Left hindlimb (tissue), 1 donor: ENCODE measurements around the gene PDE11A.

Experiments
- DNase-seq: peaks from one replicate; pipeline ENCODE4 v3.0.0-alpha.2; 2018

The PDE11A gene

DNA sequence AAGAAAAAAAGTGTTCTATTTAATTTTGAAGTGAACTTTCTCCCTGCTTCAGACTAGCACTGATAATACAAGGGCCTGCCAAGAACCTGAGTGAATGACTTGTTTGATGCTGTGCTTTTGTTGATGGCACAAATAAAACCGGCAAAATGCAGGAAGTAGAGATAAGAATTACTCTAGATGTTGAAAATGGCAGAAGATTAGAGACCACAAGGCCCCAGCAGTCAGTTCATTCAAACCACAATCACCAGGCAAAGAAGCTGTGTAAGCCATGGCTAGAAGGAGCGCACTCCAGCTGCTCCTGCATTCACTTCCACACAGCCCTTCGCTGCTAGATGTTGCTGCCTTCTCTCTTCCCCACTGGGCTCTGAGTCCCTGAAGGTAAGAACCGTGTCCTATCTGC is 383.0 kb downstream of the PDE11A start:
- no peak for DNase-seq

DNA sequence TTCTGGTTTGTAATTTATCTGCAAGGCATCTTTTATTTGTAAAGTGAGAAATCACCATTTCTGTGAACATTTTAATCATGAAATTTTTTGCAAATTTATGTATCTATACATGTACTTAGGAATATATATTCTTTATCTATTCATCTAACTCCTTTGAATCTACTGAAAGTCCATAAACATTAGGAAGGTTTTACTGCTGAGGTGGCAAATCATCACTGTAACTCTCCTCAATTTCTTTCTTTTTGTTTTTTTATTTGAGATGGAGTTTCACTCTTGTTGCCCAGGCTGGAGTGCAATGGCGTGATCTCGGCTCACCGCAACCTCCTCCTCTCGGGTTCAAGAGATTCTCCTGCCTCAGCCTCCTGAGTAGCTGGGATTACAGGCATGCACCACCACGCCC is 383.7 kb downstream of the PDE11A start:
- DNase-seq: no peak

DNA sequence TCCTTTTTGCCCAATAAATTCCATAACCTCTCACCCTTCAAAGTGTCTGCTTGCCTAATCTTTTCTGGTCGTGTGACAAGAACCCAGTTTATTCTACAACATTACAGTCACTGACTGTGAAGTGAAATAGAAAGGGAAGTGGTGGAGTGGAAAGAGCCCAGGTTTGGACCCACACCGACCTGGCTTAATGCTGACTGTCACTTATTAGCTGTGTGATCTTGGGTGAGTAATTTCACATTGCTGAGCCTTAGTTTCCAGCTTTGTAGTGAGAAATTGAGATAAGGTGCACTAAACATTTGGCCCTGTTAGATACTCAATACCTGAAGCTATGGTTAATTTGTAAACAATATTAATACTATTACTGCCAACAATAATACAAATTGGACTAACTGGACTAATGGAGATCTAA is 388.9 kb downstream of the PDE11A start:
- DNase-seq: no peak

DNA sequence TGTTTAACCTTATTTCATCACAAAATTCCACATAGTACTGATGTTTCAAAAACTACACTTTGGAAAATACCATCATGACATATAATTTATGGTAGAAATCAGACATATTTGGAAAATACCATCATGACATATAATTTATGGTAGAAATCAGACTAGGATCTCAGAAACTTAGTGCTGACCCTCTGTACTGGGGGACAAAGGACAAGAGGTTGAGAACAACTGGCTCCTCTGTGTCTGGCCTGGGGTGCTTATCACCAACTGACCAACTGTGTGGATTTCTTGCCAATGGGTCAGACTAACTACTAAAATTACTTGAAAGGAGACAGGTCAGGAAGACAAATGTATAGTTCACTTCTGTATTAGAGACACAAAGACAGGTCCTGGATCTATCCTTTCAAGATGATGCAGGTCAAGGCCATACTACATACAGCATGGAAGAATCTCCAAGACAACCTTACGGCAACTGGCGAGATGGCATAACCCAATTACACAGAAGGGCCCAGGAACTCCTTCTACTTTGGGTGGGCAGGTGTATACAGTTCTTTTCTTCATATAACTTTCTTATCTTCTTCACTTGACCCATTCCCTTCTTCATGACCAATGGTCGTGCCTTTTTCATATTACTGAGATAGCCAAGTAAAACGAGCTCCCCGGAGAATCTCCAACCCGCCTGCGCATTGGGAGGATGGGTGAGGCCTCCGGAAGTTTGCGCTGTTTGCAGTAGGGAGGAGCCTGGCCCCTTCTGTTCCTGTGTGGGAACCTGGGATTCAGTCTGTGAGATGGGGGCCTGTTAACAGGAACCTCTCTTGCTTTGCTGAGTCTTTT is 389.5 kb downstream of the PDE11A start:
- DNase-seq: no peak

DNA sequence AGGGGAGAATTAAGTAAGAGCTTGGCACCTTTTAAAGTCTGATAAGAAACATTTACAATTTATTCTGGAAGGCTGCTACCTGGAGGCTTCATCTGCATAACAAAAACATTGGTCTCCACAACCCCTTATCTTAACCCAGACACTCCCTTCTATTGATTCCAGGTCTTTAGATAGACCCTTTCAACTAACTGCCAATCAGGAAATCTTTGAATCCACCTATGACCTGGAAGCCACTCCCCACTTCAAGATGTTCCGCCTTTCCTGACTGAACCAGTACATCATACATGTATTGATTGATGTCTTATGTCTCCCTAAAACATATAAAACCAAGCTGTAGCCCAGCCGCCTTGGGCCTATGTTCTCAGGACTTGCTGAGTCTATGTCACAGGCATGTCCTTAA is 390.6 kb downstream of the PDE11A start:
- DNase-seq: no peak

DNA sequence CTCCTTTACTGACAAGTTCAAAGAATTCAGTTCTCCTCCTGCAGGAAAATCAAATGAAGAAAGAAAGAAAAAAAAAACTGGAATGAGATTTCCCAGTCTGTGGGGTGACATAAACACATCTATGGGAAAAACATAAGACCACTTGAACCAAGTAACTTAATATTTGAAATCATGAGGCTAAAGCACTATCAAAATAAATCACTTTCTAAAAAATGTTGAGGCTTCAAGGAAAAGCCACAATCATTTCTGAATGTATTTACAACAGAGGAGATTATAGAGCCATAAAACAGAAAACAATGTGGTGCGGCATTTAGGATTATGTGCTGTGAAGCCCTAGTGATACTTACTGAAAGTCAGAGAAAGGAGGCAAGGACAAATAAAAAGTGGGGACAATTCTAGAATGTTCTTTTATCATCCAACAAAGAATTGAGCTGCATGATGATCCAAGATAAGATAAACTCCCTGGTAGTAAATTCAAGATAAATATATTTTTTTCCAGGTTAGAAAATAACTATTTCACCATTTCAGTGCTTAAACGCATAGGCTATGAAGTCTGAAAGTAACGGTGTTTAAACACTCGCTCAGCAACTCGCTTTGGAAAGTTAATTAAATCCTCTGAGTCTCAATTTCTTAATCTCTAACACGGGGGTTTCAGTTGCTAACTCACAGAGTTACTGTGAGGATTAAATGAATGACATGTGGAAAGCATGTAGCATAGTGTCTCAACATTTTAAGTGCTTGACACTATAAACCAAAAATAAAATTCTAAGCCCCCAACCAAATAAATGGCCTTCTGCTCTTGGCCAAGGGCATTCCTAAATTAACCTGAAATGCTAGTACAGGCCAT is 391.5 kb downstream of the PDE11A start:
- DNase-seq: no peak

DNA sequence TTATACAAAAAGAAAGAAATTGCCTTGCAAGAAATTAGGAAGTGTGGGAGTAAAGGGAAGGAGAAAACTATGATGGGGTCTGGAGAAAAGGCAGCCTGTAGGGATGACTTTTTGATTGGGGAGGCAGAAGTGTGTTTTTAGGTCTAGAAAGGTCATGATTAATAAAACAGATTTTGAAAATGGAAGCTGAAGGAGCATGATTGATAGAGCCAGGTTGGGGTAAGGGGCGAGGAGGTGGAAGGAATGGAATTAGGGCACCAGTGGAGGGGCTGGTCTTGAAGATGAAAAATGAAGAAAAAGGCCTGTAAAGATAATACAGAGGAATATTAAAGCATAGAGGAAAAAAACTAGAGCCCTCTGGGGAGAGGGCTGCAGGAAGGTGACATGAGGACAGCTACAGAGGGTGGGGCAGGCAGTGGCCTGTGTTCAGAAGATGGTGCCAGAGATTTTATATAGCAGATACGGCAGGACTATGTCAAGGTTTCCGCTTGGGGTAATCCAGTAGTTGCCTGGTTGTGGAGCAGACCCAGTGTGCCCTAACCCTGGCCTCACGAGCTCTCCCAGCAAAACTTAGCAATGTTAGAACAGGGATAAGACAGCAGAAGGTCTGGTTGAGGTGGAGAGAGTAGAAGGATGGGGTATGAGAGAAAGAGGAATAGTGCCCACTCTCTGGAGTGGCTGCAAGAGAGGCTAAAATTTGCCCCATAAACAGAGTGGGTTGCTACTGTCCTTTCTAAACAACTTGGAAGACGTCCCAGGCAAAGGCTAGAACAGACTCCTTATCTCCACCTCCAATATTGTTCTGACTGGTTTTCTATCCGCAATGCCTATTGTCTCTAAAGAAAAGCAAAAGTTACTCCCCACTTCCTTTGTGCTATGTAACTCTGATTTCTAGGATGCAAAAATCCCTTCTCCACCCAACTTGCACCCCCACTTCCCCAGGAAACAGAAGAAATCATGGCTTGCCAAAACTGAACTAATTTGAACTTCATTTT is 392.7 kb downstream of the PDE11A start:
- no peak for DNase-seq

DNA sequence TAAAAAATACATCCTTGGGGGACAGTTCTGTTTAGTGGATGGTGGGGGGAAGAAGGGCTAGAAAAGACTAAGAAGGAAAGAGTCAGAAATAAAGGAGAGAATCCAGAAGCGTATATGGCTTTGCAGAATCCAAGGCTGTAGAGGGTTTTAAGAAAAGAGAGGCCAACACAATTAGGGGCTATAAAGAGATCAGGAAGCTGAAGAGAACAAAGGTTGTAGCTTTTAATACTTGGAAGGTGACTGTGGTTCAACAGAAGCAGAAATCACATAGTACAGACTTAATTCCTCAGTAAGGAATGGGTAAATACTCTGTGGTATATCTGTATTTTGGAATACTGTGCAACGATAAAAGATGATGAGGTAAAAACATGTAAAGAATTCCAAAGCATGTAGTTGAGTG is 393.6 kb downstream of the PDE11A start:
- no peak for DNase-seq

DNA sequence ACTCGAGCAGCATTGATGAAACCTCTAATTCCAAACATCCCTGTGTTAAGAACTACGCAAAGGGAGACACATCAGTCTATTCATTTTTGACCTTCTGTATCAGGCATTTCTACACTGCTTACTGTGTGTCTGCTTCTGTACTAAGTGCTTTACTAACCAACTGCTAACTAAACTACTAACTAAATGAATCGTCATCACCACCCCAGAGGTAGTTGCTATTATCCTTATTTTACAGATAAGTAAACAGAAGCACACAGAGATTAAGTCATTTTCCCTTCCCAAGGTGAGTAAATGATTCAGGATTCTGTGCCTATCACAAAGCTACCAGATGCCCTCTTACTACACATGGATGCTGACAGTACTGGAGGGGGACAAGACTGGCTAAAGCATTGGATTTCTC is 395.9 kb downstream of the PDE11A start:
- no peak for DNase-seq

DNA sequence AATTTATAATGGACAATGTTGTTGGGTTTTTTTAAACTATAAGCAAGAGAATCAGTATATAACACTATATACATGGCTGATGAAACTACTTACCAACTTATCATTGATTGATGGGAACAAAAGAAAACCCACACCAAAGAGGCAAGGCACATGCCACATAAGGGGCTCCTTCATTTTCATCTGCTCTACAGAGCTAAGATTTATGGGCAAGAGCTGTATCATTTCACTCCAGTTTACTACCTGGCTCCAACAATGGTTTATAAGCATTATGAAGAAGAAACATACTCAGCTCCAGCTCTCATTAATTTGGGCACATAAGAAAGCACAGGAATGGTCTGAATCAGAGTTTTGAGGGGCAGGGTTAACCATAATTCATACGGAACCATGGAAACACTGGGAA is 396.8 kb downstream of the PDE11A start:
- DNase-seq: no peak

DNA sequence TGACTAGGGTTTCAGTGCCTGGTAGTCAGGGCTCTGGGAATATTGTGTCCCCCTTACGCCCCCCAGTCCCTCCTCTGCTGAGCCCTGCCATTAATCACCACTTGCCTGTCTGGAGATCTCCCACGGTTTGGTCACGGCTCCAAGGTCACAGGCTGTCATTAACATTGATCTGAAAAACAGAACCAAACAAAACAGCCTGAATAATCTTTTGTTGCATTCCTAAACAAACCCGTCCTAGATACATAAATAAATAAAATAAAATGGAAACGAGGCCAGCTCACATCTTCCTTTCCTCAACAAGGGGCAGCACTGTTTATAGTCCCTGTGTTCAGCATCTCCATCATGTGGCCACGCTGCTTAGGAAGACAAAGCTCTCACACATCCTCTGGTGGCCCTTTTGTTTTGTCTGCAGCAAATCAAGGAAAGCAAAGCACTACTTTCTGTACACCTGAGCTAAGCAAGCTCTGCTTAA is 397.2 kb downstream of the PDE11A start:
- DNase-seq: no peak

DNA sequence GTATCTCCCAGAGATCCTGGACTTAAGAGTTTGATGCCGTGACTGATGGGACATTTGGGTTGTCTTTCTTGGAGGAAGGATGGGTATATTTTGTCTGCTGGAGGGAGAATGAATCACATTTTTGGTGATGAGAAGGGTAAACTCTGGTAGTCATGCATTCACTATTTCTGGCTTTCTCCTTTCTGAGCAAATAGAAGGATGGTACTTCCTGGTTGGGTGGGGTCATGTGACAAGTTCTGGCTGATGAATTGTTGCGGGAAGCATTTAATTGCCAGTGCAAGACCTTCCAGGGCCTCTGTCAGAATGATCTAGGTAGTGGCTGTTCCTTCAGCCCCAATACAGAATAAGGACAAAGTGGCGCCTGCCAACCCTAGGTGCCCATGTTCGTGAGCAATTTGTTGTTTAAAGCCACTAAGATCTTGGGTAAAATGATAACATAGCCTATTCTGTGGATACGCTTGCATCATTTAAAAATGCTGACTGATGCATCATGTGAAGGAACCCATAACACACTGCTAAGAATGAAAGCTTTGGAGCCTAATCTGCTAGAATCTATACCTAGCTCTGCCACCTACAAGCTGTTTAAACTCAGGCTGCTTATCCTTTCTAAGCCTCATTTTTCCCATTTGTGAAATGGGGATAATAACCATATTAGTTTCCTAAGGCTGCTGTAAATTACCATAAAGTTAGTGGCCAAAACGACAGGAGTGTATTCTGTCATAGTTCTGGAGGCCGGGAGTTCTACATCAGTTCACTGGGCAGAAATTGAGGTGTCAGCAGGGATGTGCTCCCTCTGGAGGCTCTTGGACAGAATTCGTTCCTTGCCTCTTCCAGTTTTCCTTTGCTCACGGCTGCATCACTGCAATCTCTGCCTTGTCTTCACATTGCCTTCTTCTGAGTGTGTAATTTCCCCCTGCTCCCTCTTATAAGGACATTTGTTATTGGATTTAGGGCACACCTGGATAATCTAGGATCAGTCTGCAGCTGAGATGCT is 398.7 kb downstream of the PDE11A start:
- DNase-seq: no peak

DNA sequence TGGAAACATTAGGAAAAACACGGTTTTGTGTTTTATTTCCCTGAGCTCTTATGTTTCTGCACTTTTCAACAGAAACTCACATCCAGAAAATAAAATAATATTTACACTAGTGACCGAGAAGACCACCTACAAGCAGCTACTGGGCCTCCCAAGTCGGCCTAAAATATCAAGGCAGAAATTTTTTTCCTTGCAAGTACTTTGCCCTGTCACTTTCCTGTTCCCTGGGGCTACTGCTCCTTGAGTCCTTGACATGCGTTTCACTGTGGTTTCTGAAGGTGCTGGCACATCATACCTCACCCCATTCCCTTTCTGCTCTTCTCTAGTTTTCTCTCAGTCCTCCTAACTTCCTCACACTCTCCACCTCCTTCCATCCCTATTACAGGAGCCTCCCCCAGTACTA is 400.9 kb downstream of the PDE11A start:
- DNase-seq: no peak

DNA sequence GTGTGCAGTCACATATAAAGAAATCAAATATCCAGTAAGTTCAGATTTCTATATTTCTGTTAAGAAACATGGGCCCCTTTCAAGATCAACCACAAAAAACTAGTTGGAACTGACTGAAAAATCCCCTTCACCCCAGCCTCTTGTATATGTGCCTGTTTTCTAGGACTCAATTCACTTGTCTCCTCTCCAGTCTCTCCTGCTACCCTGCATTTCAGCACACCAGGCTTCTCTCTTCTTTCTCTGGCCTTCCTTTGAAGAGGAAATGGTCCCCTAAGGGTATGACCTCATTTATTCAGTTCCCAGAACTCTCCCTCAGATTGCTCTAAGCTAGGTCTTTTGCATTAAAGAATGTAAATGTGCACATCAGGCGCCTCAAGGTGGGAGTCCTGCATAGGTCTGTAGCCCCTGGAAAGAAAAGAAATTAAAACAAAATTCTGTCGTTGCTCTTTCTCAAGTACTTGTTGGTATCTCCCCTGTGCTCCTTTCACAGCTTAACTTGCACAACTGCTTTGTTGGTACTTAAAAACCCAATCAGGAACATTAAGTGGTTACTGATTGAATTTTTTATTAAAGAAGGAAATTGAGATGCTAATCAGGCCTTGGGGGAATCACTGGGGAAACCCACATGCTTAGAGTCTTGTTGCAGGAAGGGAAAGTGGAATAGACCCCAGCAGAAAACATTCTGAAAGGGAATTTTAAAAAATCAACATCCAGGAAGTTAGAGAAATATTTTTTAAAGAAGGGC is 401.6 kb downstream of the PDE11A start:
- DNase-seq: no peak

DNA sequence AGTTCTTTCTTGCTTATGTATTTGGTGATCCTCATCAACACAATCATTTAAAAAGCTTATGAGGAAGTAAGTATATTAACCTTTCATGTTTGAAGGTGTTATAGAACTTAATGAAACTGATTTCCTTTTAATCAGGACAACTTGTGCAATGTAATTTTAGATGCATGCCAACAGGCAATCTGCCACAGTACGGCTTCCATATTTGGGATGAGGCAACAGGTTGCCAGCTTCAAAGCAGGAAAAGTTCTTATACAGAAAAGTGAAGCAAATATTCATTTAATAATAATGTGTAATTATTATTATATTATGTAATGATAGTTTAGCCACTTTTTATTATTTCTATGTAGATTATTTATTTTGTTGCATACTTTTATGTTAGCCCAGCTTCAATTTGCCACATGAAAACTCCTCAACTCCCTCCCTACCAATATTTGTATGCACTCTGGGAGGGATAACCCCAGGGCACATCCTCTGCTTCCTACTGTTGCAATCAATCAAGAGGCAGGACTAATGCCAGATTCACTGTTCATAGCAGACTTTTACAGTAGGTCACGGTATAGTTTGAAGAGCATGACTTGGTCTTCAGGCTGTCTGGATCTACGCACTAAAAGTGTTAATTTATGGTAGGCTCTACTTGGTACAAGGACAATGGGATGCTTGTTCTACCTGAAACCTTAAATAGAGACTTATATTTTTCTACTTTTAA is 402.8 kb downstream of the PDE11A start:
- peak; percentile 43 for DNase-seq

DNA sequence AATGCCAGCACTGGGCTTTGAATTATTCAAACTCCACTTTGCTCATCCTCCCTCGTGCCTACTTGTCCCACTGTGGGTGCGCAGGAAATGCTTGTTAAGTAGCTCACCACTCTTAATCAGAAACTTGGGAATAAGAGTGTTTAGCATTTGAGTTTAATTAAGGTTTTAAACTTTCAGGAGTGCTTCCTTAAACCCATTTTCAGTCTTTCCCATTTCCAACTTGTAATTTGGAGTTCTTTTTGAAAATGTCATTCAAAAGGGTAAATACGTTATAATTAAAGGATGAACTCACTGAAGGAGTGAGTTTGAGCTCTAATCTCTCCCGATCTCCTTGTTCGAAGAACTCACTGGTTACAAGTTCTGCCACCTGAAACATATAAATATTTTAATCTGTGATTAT is 403.4 kb downstream of the PDE11A start:
- no peak for DNase-seq

DNA sequence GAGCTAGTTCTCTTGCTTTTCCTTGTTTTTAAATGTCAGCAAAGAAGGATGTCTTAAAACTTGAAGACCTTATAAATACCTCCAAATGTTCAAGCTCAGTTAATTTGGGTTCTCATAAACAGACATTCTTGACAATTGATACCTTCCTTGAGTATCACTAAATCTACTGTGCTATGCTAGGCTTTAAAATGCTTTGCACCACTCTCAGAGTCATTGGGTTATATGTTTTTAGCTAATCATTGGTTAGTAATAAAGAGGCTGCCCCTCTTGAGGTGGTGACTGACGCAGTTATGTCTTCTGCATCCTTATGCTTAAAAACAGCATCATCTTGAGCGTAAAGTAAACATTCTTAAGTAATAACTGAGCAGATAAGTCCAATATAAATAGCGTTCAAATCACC is 404.0 kb downstream of the PDE11A start:
- no peak for DNase-seq

DNA sequence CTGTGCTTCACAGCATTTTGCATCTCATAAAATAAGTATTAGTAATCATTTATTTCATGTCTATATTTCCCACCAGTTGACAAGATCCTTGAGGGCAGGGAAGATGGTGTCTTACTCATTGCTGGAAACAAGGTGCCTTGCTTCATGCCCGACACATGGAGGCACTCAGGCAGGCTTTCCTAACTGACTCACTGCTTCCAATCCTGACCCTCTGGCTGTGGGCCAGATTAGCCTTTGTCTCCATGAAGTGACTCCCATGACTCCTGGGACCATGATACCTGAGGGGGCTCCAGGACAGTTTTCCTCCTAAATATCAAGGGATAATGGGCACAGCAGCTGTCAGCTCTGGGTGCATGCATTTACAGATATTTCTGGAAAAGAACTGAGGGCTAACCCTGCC is 405.0 kb downstream of the PDE11A start:
- no peak for DNase-seq

DNA sequence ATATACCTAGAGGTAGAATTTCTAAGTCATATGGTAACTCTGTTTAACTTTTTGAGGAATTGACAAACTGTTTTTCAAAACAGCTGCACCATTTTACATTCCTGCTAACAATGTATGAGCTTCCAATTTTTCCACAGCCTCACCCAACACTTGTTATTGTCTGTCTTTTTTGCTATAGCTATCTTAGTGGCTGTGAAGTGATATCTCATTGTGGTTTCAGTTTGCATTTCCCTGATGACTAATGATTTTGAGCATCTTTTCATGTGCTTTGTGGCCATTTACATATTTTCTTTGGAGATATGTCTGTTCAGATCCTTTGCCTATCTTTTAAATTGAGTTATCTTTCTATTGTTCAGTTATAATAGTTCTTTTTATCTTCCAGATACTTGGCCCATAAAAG is 406.2 kb downstream of the PDE11A start:
- DNase-seq: no peak

DNA sequence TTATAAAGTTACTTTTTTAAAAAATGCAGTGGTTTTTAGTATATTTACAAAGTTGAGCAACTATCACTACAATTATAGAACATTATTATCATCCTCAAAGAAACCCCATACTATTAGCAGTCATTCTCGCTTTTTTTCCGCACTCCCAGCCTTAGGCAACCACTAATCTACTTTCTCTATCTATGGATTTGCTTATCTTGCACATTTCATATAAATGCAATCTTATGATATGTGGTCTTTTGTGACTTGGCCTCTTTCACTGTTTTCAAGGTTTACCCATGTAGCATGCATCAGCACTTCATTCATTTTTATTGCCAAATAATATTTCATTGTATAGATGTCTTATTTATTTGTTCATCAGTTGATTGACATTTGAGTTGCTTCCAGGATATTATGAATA is 406.6 kb downstream of the PDE11A start:
- no peak for DNase-seq
